H1 (cell line): ENCODE results near the gene SRSF9.

Experiments used
- GABPA ChIP-seq: IDR thresholded peaks from 2 replicates; pipeline ENCODE4 v1.6.1; 2011; ENCODE audit warnings: mild to moderate bottlenecking, low read length, moderate library complexity, borderline replicate concordance; ENCODE audit not compliant: insufficient read depth
- POLR2A ChIP-seq, 2 experiments: IDR thresholded peaks; 1 replicate in 1 of 2; 2 replicates in 1 of 2; pipeline ENCODE4 v1.6.1; 2011; ENCODE audit warnings: low read depth in 2 of 2, low read length in 2 of 2, mild to moderate bottlenecking in 2 of 2; ENCODE audit errors: control extremely low read depth in 1 of 2
- TF ChIP-seq, protein P1 (sequence below), 3 experiments: IDR thresholded peaks; 1 replicate in 2 of 3; 2 replicates in 1 of 3; pipeline versions ENCODE4 v1.5.1 to v1.6.1; 2011; ENCODE audit warnings: low read length in 3 of 3, mild to moderate bottlenecking in 3 of 3, inconsistent platforms in 2 of 3, low read depth in 1 of 3, moderate library complexity in 1 of 3; ENCODE audit not compliant: insufficient read depth in 1 of 3; ENCODE audit errors: control extremely low read depth in 1 of 3

DNA sequence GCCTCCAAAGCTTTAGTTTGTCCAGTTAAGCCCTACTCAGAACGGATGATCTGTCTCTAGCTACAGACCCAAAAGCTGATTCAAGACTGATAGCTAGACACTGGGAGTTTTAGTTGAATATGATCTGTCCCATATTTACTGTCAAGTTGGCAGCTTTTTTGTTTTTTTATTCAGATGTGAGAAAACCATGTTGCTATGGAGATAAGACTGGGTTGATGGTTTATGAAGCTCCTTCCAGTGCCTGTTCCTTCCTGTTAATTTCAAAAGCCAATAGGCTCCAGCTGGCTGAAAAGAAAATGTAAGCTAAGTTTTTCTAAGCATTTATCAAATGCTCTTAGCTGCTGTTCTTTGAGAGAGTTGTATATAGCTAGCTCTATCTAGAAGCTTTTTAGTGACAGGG lies 31.0 kb upstream of the SRSF9 start:
- no peak for TF ChIP-seq GABPA
- TF ChIP-seq, protein P1, sequence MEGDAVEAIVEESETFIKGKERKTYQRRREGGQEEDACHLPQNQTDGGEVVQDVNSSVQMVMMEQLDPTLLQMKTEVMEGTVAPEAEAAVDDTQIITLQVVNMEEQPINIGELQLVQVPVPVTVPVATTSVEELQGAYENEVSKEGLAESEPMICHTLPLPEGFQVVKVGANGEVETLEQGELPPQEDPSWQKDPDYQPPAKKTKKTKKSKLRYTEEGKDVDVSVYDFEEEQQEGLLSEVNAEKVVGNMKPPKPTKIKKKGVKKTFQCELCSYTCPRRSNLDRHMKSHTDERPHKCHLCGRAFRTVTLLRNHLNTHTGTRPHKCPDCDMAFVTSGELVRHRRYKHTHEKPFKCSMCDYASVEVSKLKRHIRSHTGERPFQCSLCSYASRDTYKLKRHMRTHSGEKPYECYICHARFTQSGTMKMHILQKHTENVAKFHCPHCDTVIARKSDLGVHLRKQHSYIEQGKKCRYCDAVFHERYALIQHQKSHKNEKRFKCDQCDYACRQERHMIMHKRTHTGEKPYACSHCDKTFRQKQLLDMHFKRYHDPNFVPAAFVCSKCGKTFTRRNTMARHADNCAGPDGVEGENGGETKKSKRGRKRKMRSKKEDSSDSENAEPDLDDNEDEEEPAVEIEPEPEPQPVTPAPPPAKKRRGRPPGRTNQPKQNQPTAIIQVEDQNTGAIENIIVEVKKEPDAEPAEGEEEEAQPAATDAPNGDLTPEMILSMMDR (IDR thresholded peaks at IDR 0.05; ENCODE audit: control extremely low read depth in 1 of 3, insufficient read depth in 1 of 3, low read depth in 1 of 3, low read length in 3 of 3): no peak
- no peak for TF ChIP-seq POLR2A (IDR thresholded peaks at IDR 0.05; ENCODE audit: control extremely low read depth in 1 of 2, low read depth in 2 of 2, low read length in 2 of 2)
